Measurements from ENCODE around the gene H19. TPM values are rescaled to one million over a fixed set of nuclear protein-coding genes. Genes with fewer than 3 reads are reported as not detected.

Gene H19
- total RNA-seq, 1 donor = 4.3 TPM

DNA sequence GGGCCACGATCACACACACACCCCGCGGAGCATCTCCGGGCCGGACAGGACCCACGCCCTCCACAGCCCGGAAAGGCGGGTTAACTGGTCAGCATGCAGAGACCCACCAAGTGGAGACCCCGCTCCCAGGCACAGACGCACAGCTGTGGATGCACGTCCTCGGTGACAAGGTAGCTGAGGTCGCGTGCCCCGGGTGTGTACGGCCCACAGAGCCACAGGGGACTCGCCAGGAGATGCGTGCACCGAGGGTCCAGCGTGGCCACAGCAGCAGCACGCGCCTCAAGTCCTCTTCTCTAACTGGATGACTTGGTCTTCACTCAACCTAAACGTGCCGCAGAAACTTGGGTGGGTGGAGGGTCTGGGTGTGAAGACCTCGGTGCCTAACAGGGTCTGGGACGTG, 5.5 kb downstream of the H19 start:
- Histone ChIP-seq H3K27me3 (ENCODE audit: insufficient read depth, low read length) (no peaks in the 10 kb centered on the region), H2AFZ (ENCODE audit: low read length) (no peak overlapping the region), H3K79me2 (ENCODE audit: insufficient read depth, low read length) (no peaks in the 10 kb centered on the region), H3K27ac (ENCODE audit: low read depth, low read length) (no peak overlapping the region), H3K4me2 (ENCODE audit: insufficient read depth, low read length) (no peak overlapping the region), H3K4me1 (ENCODE audit: insufficient read depth, low read length) (no peaks in the 10 kb centered on the region), H3K36me3 (ENCODE audit: insufficient read depth, low read length) (no peaks in the 10 kb centered on the region), H4K20me1 (ENCODE audit: insufficient read depth, low read length) (no peaks in the 10 kb centered on the region), H3K9me3 (ENCODE audit: low read depth, low read length) (no peaks in the 10 kb centered on the region), H3K4me3 (ENCODE audit: insufficient read depth, low read length) (no peak overlapping the region)
- TF ChIP-seq, protein P1, sequence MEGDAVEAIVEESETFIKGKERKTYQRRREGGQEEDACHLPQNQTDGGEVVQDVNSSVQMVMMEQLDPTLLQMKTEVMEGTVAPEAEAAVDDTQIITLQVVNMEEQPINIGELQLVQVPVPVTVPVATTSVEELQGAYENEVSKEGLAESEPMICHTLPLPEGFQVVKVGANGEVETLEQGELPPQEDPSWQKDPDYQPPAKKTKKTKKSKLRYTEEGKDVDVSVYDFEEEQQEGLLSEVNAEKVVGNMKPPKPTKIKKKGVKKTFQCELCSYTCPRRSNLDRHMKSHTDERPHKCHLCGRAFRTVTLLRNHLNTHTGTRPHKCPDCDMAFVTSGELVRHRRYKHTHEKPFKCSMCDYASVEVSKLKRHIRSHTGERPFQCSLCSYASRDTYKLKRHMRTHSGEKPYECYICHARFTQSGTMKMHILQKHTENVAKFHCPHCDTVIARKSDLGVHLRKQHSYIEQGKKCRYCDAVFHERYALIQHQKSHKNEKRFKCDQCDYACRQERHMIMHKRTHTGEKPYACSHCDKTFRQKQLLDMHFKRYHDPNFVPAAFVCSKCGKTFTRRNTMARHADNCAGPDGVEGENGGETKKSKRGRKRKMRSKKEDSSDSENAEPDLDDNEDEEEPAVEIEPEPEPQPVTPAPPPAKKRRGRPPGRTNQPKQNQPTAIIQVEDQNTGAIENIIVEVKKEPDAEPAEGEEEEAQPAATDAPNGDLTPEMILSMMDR (IDR thresholded peaks at IDR 0.05; ENCODE audit: extremely low read depth, low read depth, low read length) = no peak
- no peak for DNase-seq (ENCODE audit: insufficient read length, low spot score, missing footprints)

DNA sequence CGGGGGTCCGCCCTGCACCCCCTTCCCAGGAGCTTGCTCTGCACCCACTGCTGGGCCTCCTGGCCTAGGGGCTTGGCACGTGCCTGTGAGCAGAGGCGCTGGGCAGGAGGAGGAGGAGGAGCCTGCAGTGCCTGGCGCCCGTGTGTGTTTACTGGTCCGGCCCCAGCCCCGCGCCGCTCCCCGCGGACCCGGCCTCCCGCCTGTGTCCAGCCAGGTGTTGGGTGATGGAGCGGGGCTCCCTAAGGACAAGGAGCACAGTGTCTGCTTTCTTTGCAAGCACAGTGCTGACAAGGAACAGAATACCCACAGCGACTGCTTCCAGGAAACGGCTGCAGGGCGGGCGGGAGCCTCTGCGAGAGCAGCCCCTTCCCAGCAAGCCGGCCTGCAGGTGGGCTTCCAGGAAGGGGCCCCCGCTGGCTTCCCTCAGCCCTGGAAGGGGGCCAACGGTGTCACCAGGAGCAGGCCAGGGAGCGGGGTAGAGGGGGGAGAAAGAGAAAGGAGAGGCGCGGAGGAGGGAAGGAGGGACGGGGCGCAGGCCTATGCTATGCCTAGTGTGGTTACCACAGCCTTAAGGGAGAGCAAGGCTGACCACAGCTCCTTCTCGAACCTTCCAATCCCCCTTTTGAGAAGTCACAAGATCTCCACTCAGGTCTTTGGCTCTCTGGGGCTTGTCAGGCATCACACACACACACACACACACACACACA, 6.6 kb downstream of the H19 start:
- H4K20me1 ChIP-seq (ENCODE audit: insufficient read depth, low read length) = no peaks in the 10 kb centered on the region
- H3K4me2 ChIP-seq (ENCODE audit: insufficient read depth, low read length) = no peak overlapping the region
- H3K4me1 ChIP-seq (ENCODE audit: insufficient read depth, low read length) = no peaks in the 10 kb centered on the region
- no peak for DNase-seq (ENCODE audit: insufficient read length, low spot score, missing footprints)
- H3K27ac ChIP-seq (ENCODE audit: low read depth, low read length) = no peak overlapping the region
- no peaks in the 10 kb centered on the region for H3K9me3 ChIP-seq (ENCODE audit: low read depth, low read length)
- H3K4me3 ChIP-seq (ENCODE audit: insufficient read depth, low read length) = no peak overlapping the region
- TF ChIP-seq, protein P1 (IDR thresholded peaks at IDR 0.05; ENCODE audit: extremely low read depth, low read depth, low read length) = no peak
- no peaks in the 10 kb centered on the region for H3K79me2 ChIP-seq (ENCODE audit: insufficient read depth, low read length)
- no peaks in the 10 kb centered on the region for H3K27me3 ChIP-seq (ENCODE audit: insufficient read depth, low read length)
- no peaks in the 10 kb centered on the region for H3K36me3 ChIP-seq (ENCODE audit: insufficient read depth, low read length)
- H2AFZ ChIP-seq (ENCODE audit: low read length) = no peak overlapping the region

DNA sequence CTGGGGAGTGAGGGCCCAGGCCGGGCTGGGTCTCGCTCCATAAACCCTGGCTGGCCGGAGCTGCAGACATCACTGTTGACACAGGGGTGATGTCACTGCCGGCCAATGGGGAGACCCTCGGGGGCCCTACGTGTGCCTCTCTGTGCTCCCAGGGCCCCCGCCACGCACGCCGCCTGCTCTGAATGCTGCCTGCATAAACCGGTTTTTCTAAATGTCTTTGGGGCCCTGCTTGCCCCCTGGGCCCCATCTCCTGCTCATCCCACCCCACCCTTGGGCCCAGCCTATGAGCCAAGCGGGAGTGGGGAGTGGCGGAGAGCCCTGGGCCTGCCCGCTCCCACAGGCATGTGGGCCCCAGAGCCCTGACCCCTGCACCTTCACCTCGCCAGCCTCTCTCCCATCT, 7.7 kb downstream of the H19 start:
- no peak for DNase-seq (ENCODE audit: insufficient read length, low spot score, missing footprints)
- TF ChIP-seq, protein P1 (IDR thresholded peaks at IDR 0.05; ENCODE audit: extremely low read depth, low read depth, low read length) = no peak
- Histone ChIP-seq H3K4me2 (ENCODE audit: insufficient read depth, low read length) (no peak overlapping the region), H3K4me3 (ENCODE audit: insufficient read depth, low read length) (no peak overlapping the region), H3K27me3 (ENCODE audit: insufficient read depth, low read length) (no peaks in the 10 kb centered on the region), H4K20me1 (ENCODE audit: insufficient read depth, low read length) (no peaks in the 10 kb centered on the region), H3K36me3 (ENCODE audit: insufficient read depth, low read length) (no peaks in the 10 kb centered on the region), H3K9me3 (ENCODE audit: low read depth, low read length) (no peaks in the 10 kb centered on the region), H2AFZ (ENCODE audit: low read length) (no peak overlapping the region), H3K27ac (ENCODE audit: low read depth, low read length) (no peak overlapping the region), H3K79me2 (ENCODE audit: insufficient read depth, low read length) (no peaks in the 10 kb centered on the region), H3K4me1 (ENCODE audit: insufficient read depth, low read length) (no peaks in the 10 kb centered on the region)

DNA sequence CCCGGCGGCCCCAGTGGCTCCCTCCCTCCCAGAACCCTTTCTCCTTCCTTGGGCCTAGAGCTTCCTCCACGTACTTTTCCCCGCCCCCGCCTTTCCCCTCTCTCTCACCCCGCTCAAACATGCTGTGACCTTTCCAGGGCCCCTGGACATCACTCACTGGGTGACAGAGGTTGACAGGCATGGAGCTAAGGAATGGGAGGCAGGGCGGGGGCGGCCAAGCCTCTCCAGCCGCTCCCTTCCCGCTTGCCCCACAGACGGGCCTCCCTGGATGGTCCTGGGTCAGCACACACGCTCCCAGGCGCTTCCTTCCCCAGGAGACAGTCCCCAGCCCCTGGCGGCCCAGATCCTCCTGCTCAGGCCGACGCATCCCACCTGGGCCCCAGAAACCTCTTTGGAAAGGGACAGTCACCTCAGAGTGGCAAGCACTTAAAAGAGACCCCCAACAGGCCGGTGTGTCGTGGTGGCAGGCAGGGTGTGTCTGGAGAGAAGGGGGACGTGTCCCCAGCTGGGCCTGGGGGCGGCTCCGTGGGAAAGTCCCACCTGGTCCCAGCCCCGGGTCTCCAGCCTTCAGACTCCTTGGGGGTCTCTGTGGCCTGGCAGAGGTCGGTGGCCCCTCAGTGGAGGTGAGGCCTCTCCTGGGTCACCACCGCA, 8.8 kb downstream of the H19 start:
- H3K27me3 ChIP-seq (ENCODE audit: insufficient read depth, low read length) = no peaks in the 10 kb centered on the region
- no peak overlapping the region for H2AFZ ChIP-seq (ENCODE audit: low read length)
- no peaks in the 10 kb centered on the region for H4K20me1 ChIP-seq (ENCODE audit: insufficient read depth, low read length)
- H3K9me3 ChIP-seq (ENCODE audit: low read depth, low read length) = no peaks in the 10 kb centered on the region
- H3K4me2 ChIP-seq (ENCODE audit: insufficient read depth, low read length) = no peak overlapping the region
- DNase-seq (ENCODE audit: insufficient read length, low spot score, missing footprints) = no peak
- TF ChIP-seq, protein P1 (IDR thresholded peaks at IDR 0.05; ENCODE audit: extremely low read depth, low read depth, low read length) = no peak
- no peak overlapping the region for H3K4me3 ChIP-seq (ENCODE audit: insufficient read depth, low read length)
- no peaks in the 10 kb centered on the region for H3K79me2 ChIP-seq (ENCODE audit: insufficient read depth, low read length)
- H3K36me3 ChIP-seq (ENCODE audit: insufficient read depth, low read length) = no peaks in the 10 kb centered on the region
- no peak overlapping the region for H3K27ac ChIP-seq (ENCODE audit: low read depth, low read length)
- H3K4me1 ChIP-seq (ENCODE audit: insufficient read depth, low read length) = no peaks in the 10 kb centered on the region

All from osteoblast (primary cell).